Colonic mucosa (tissue), 4 donors: Measurements from ENCODE around the gene CCT5. TPM values are rescaled to one million over a fixed set of nuclear protein-coding genes. Genes with fewer than 3 reads are reported as not detected.

Experiments
- DNase-seq: peaks from one replicate; pipeline ENCODE4 v3.0.0-alpha.2; 2020
- H3K27ac ChIP-seq: fragments of 200-600 bp; one replicate; pipeline ENCODE4 v1.8.0; 2021
- H3K27me3 ChIP-seq: fragments of 200-600 bp; one replicate; pipeline ENCODE4 v1.8.0; 2021
- H3K36me3 ChIP-seq: fragments of 200-600 bp; one replicate; pipeline ENCODE4 v1.8.0; 2021
- H3K4me1 ChIP-seq: fragments of 200-600 bp; one replicate; pipeline ENCODE4 v1.8.0; 2021; ENCODE audit warnings: mild to moderate bottlenecking
- H3K4me3 ChIP-seq: fragments of 200-600 bp; one replicate; pipeline ENCODE4 v1.8.0; 2021
- H3K9ac ChIP-seq, 2 donors: one replicate each; pipeline ENCODE4 v1.7.0; 2013; ENCODE audit warnings: control low read depth in 2 of 2, low read depth in 2 of 2, low read length in 2 of 2
- H3K9me3 ChIP-seq: fragments of 200-600 bp; one replicate; pipeline ENCODE4 v1.8.0; 2021
- CTCF ChIP-seq: fragments of 200-600 bp; IDR thresholded peaks from one replicate; pipeline ENCODE4 v1.8.0; 2022; ENCODE audit warnings: antibody characterized with exemption, mild to moderate bottlenecking
- intact Hi-C: fragments of 100-400 bp; cut with DNase I; formaldehyde crosslinking; loops from one replicate; pipeline ENCODE4 v1.14.1; 2022
- total RNA-seq, 2 donors: library from RNA; stranded (reverse); fragmentation: NEBNext Ultra II Directional in 1 of 2; extraction: Animal tissue kit (Norgen Biotek cat#: 25700) in 1 of 2; gene quantifications; one replicate each; pipeline ENCODE4 v1.2.1, GENCODE V29; 2021
- donor health status: healthy.
- donor health status: DM: no; HTN: no; CAD: no.
- donor health status: DM: no; HTN: no; CAD: no.

The CCT5 gene
- total RNA-seq, 2 donors from 2014 or later, result 156 to 341 TPM

- Histone ChIP-seq H3K27ac (no peak overlapping the region), H3K9me3 (no peaks in the 10 kb centered on the region)
These were observed 40.4 kb downstream of the CCT5 start for GRCh38 chr5:10290438-10290837.

GRCh38 chr5:10291692-10292339, 41.7 kb downstream of the CCT5 start:
- no peak for TF ChIP-seq CTCF
- Histone ChIP-seq H3K9me3 (no peaks in the 10 kb centered on the region), H3K27me3 (no peaks in the 10 kb centered on the region), H3K9ac (no peak overlapping the region), H3K27ac (no peak overlapping the region), H3K4me3 (no peak overlapping the region), H3K4me1 (no peaks in the 10 kb centered on the region), H3K36me3 (no peaks in the 10 kb centered on the region)
- intact Hi-C loops, result no loop called here
- no peak for DNase-seq

More at GRCh38 chr5:10290438-10290837, 40.4 kb downstream of the CCT5 start:
- DNase-seq, result no peak
- no peak overlapping the region for H3K4me3 ChIP-seq
- no peaks in the 10 kb centered on the region for H3K36me3 ChIP-seq
- no peak for TF ChIP-seq CTCF
- no peaks in the 10 kb centered on the region for H3K4me1 ChIP-seq
- H3K9ac ChIP-seq, result no peak overlapping the region
- intact Hi-C loops, result no loop called here
- no peaks in the 10 kb centered on the region for H3K27me3 ChIP-seq

- no peaks in the 10 kb centered on the region for H3K9me3 ChIP-seq
- no peaks in the 10 kb centered on the region for H3K4me1 ChIP-seq
- intact Hi-C loops, result no loop called here
- no peak for DNase-seq
- no peak overlapping the region for H3K27ac ChIP-seq
- H3K4me3 ChIP-seq, result no peak overlapping the region
- no peaks in the 10 kb centered on the region for H3K27me3 ChIP-seq
- no peak for TF ChIP-seq CTCF
- no peaks in the 10 kb centered on the region for H3K36me3 ChIP-seq
- H3K9ac ChIP-seq, result no peak overlapping the region
These were observed 44.0 kb downstream of the CCT5 start for GRCh38 chr5:10293907-10294662.

- Histone ChIP-seq H3K36me3 (no peaks in the 10 kb centered on the region), H3K9ac (no peak overlapping the region), H3K27ac (no peak overlapping the region), H3K9me3 (no peaks in the 10 kb centered on the region), H3K4me3 (no peak overlapping the region), H3K4me1 (no peaks in the 10 kb centered on the region), H3K27me3 (no peaks in the 10 kb centered on the region)
- intact Hi-C loops, result no loop called here
- TF ChIP-seq CTCF, result no peak
- no peak for DNase-seq
These were observed 45.7 kb downstream of the CCT5 start for GRCh38 chr5:10295619-10296326.

GRCh38 chr5:10297646-10298204, 47.6 kb downstream of the CCT5 start:
- Histone ChIP-seq H3K9ac (no peak overlapping the region), H3K4me1 (no peaks in the 10 kb centered on the region), H3K27me3 (no peaks in the 10 kb centered on the region), H3K4me3 (no peak overlapping the region), H3K9me3 (no peaks in the 10 kb centered on the region), H3K36me3 (no peaks in the 10 kb centered on the region), H3K27ac (no peak overlapping the region)
- no peak for DNase-seq
- intact Hi-C loops, result no loop called here
- no peak for TF ChIP-seq CTCF
